ENCODE measurements around the gene AAK1. TPM values are rescaled to one million over a fixed set of nuclear protein-coding genes. Genes with fewer than 3 reads are reported as not detected.

The AAK1 gene
- total and polyA plus RNA-seq, 2 of the 13 experiments (the other 11 are each of a cell fraction or from before 2014, with no cell fraction given), result 9.8 to 10.3 TPM

DNA sequence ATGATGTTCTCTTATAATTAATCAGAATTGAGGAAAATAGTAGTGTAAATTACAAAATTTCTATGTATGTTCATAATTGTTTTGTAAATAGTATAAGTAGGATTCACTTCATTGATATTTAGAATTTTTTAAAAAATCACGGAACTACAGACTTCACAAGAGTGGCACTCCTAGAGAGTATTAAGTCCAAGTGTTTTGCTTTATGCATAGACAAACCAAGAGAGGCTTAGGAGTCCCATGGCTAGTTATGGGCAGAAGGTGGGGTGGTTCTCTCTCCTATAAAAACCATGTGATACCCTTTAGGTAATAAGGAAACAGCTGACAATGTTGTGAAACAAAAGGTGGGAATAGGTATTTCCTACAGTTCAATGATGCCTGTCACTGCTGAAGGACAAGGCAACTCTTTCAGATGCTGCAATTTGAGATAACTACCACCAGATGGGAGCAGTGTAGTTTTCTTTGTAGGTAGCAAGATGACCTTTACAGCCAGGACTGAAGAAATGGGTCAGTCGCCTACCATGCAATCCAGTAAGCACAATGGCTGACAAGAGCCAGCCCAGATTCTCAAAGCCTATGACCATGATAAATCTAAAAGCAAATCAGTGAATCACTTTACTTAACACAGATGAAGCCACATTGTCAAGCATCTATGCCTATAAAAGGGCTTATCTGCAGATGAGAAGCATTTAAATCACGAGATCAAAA, 83.9 kb downstream of the AAK1 start (continued):
- TF ChIP-seq EP300 (IDR thresholded peaks at IDR 0.05; ENCODE audit: low read depth in 2 of 2, low read length in 2 of 2) (no peak), EP300 (CRISPR knock-in tag; IDR thresholded peaks at IDR 0.05; ENCODE audit: borderline replicate concordance) (0 out of 2 replicates have a peak, but pooled peaks have one; percentile 27), ARID3A (IDR thresholded peaks at IDR 0.05; ENCODE audit: low read depth, low read length) (no peak), CREB3 (CRISPR knock-in tag; IDR thresholded peaks at IDR 0.05) (no peak), DRAP1 (CRISPR knock-in tag; IDR thresholded peaks at IDR 0.05) (peak; percentile 53), THAP8 (CRISPR knock-in tag; IDR thresholded peaks at IDR 0.05; ENCODE audit: borderline replicate concordance) (no peak), FOSL2 (CRISPR knock-in tag; IDR thresholded peaks at IDR 0.05) (peak; percentile 21; the same call in 1 of the 2 replicates), ARNT2 (CRISPR knock-in tag; IDR thresholded peaks at IDR 0.05; ENCODE audit: low read depth) (0 out of 2 replicates have a peak, but pooled peaks have one; percentile 24), NCOA2 (CRISPR knock-in tag; IDR thresholded peaks at IDR 0.05) (0 out of 2 replicates have a peak, but pooled peaks have one; percentile 27), ZNF331 (CRISPR knock-in tag; IDR thresholded peaks at IDR 0.05) (peak; percentile 65; the same call in 1 of the 2 replicates), CTCF (CRISPR knock-in tag; IDR thresholded peaks at IDR 0.05) (peak; percentile 94), NR2F1 (CRISPR knock-in tag; IDR thresholded peaks at IDR 0.05) (peak; percentile 81 to 85)
- TF ChIP-seq, protein P1, sequence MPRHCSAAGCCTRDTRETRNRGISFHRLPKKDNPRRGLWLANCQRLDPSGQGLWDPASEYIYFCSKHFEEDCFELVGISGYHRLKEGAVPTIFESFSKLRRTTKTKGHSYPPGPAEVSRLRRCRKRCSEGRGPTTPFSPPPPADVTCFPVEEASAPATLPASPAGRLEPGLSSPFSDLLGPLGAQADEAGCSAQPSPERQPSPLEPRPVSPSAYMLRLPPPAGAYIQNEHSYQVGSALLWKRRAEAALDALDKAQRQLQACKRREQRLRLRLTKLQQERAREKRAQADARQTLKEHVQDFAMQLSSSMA (CRISPR knock-in tag; IDR thresholded peaks at IDR 0.05), result 0 out of 2 replicates have a peak, but pooled peaks have one; percentile 42
- TF ChIP-seq, protein P2, sequence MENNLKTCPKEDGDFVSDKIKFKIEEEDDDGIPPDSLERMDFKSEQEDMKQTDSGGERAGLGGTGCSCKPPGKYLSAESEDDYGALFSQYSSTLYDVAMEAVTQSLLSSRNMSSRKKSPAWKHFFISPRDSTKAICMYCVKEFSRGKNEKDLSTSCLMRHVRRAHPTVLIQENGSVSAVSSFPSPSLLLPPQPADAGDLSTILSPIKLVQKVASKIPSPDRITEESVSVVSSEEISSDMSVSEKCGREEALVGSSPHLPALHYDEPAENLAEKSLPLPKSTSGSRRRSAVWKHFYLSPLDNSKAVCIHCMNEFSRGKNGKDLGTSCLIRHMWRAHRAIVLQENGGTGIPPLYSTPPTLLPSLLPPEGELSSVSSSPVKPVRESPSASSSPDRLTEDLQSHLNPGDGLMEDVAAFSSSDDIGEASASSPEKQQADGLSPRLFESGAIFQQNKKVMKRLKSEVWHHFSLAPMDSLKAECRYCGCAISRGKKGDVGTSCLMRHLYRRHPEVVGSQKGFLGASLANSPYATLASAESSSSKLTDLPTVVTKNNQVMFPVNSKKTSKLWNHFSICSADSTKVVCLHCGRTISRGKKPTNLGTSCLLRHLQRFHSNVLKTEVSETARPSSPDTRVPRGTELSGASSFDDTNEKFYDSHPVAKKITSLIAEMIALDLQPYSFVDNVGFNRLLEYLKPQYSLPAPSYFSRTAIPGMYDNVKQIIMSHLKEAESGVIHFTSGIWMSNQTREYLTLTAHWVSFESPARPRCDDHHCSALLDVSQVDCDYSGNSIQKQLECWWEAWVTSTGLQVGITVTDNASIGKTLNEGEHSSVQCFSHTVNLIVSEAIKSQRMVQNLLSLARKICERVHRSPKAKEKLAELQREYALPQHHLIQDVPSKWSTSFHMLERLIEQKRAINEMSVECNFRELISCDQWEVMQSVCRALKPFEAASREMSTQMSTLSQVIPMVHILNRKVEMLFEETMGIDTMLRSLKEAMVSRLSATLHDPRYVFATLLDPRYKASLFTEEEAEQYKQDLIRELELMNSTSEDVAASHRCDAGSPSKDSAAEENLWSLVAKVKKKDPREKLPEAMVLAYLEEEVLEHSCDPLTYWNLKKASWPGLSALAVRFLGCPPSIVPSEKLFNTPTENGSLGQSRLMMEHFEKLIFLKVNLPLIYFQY (CRISPR knock-in tag; IDR thresholded peaks at IDR 0.05; ENCODE audit: borderline replicate concordance), result peak; percentile 75
